ENCODE results near the gene ABCC4.

The ABCC4 gene

DNA sequence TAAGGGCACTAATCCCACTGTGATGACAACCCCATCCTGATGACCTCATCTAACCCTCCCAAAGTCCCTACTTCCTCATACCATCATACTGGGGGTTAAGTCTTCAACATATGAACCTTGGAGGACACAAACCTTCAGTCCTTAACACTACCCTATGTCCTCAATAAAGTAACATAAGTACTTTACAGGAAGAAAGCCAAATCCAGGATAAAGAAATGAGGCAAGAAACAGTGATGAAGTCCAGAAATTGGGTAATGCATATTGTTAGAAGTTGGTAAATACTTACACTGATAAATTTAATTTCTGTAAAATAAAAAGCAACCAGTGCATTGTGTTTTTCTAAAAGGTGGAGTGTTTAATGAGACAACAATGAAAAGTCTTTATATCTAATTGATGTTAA, 304.1 kb downstream of the ABCC4 start:
- in situ Hi-C loops (cut with HindIII; ENCODE audit: low pct_ligation_motif_present, low pct_unique_long_range_greater_than_20kb, low sequenced_read_pairs): no loop called here
- no peak for DNase-seq

DNA sequence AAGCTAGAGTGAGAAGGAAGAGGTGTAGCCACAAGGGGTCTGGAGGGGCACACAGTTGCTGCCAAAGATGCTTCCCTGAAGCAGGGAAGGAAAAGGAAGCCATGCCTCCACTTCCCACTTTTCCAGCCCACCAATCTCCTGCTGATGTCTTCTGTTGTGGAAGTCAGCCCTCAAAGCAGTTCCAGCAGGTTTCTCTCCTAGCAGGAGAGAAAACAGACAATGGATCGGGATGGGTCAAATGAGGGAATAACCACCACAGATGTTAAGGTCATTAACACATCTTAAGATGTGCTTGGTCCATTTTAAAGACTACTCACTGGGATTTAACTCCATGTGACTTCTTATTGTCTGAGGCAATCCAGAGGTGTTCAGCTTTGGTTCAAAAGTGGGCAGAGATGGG, 304.8 kb downstream of the ABCC4 start:
- DNase-seq: no peak
- in situ Hi-C loops (cut with HindIII; ENCODE audit: low pct_ligation_motif_present, low pct_unique_long_range_greater_than_20kb, low sequenced_read_pairs): no loop called here

- in situ Hi-C loops (cut with HindIII; ENCODE audit: low pct_ligation_motif_present, low pct_unique_long_range_greater_than_20kb, low sequenced_read_pairs): no loop called here
- no peak for DNase-seq
Measured at GRCh38 chr13:94994506-94994905, 306.7 kb downstream of the ABCC4 start.

DNA sequence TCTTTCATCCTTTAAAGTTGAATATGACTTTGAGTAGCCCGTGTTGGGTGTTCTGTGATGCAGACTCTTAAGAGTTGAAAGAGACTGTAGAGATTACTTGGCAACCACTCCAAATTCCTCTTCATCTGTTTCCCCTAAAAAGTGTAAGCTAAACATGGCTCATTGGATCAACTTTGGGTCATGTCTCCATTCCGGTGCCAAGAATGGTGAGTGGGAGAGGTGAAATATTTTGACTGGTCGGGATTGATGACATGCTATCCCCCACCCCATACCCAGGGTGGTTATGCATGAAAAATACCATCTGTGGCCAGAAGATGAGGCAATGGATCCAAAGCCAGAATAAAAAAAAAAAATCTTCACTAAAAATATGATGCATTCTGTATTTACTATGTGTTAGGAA, 307.6 kb downstream of the ABCC4 start:
- in situ Hi-C loops (cut with HindIII; ENCODE audit: low pct_ligation_motif_present, low pct_unique_long_range_greater_than_20kb, low sequenced_read_pairs): no loop called here
- DNase-seq: no peak

DNA sequence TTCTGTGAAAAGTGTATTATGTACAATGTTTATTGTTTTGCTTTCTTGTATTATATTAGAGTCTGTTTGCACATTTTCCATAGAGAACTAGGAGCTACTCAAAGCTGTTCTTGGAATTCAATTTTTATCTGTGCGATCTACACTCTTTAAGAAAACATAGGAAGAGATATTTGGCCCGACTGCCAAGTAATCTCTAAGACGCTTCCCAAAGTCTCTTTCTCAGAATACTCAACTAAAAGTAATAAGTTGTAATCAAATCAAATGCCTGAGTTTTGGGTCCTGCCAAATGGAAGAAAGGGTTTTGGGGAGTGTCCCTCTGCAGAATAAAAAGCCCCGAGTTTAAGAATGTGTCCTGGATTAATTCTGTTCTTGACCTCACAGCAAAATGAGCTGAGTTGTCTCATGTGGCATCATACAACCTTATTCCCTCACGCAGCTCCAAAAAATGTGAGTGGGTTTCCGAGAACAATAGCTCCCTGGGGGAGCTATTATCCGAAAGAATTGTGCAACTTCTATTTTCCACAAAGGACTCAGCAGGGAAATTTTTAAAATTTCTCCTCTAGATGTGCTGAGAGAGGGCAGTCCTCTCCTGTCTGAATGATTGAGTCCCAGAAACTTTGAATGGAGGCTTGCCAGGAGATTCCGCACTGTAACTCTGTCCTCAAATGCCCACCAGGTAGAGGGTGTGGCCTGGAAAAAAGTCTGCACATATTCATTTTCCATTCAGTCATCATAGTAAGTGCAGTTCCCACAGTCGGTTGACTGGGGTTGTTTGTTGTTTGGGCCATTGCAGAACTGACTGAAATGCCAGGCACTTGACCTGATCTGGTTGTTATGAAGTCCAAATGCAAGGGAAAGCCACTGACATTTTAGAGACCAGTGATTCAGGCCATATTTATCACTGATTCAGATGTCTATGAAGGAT, 309.0 kb downstream of the ABCC4 start:
- in situ Hi-C loops (cut with HindIII; ENCODE audit: low pct_ligation_motif_present, low pct_unique_long_range_greater_than_20kb, low sequenced_read_pairs): no loop called here
- DNase-seq: no peak

- DNase-seq: no peak
- in situ Hi-C loops (cut with HindIII; ENCODE audit: low pct_ligation_motif_present, low pct_unique_long_range_greater_than_20kb, low sequenced_read_pairs): no loop called here
Measured at GRCh38 chr13:94988654-94989053, 312.6 kb downstream of the ABCC4 start.

DNA sequence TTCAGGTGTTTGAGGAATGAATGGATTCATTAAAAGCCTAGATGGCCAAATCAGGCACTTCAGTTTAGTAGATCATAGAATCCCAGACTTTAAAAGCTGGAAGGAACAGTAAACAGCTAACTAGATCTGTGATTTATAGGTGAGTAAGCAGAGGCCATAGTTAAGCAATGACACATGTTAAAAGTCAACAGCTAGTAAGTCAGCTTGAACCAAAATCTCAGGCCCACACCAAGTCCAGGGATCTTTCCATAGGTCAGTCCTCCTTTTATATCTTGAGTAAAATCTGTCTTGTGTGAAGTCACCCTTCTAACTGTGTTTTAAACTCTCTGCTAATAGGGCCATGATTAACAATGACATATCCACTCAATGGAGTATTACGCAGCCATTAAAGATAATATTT, 313.4 kb downstream of the ABCC4 start:
- in situ Hi-C loops (cut with HindIII; ENCODE audit: low pct_ligation_motif_present, low pct_unique_long_range_greater_than_20kb, low sequenced_read_pairs): no loop called here
- DNase-seq: no peak

DNA sequence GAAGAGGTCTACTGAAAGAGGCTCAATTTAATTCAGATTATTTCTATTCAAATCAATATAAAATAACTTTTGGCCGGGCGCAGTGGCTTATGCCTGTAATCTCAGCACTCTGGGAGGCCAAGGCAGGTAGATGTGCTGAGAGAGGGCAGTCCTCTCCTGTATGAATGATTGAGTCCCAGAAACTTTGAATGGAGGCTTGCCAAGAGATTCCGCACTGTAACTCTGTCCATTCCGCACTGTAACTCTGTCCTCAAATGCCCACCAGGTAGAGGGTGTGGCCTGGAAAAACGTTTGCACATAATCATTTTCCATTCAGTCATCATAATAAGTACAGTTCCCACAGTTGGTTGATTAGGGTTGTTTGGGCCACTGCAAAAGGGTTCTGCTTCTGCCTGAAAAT, 314.2 kb downstream of the ABCC4 start:
- in situ Hi-C loops (cut with HindIII; ENCODE audit: low pct_ligation_motif_present, low pct_unique_long_range_greater_than_20kb, low sequenced_read_pairs): no loop called here
- DNase-seq: no peak

- DNase-seq: no peak
- in situ Hi-C loops (cut with HindIII; ENCODE audit: low pct_ligation_motif_present, low pct_unique_long_range_greater_than_20kb, low sequenced_read_pairs): no loop called here
Measured at GRCh38 chr13:94984958-94985357, 316.3 kb downstream of the ABCC4 start.

DNA sequence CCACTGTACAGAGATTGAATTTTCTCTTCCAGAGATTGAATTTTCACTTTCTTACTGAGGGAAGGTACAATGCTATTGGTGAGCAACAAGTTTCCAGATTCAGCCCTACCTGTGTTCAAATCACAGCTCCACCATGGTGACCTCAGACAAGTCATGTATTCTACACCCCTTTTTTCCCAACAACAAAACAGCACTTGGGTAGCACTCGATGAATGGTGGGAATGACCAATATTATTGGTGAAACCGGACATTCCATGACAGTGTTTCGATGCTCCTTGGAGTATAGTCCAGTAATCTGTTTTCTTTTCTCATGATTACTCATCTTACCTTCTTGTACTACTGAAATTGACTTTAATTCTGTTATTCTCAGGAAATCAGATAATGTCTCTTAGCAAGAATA, 322.7 kb downstream of the ABCC4 start:
- in situ Hi-C loops (cut with HindIII; ENCODE audit: low pct_ligation_motif_present, low pct_unique_long_range_greater_than_20kb, low sequenced_read_pairs): no loop called here
- DNase-seq: no peak

- in situ Hi-C loops (cut with HindIII; ENCODE audit: low pct_ligation_motif_present, low pct_unique_long_range_greater_than_20kb, low sequenced_read_pairs): no loop called here
- DNase-seq: no peak
Measured at GRCh38 chr13:94974015-94974951, 327.0 kb downstream of the ABCC4 start.

DNA sequence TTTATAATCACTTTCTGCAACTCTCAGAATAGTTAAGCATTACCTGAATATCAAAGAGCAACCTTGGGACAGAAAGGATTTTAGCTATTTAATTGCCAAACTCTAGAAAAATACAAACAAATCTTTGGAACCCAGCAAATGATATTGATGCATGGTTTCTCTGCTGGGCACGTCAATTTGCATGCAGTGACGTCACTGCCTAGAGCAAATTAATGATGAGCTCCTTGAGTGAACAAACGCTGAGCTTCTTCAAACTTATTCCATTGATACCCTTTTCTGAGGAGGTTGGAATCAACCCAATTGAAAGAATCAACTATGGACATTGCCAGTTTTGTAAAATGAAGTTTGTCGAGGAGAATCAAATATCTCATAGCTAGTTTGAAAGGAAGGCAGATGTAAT, 329.0 kb downstream of the ABCC4 start:
- in situ Hi-C loops (cut with HindIII; ENCODE audit: low pct_ligation_motif_present, low pct_unique_long_range_greater_than_20kb, low sequenced_read_pairs): no loop called here
- DNase-seq: no peak

Data from ACHN (cell line).